MCF 10A (cell line): ENCODE measurements around the gene PET100. TPM values are rescaled to one million over a fixed set of nuclear protein-coding genes. Genes with fewer than 3 reads are reported as not detected.

Experiments
- BruUV-seq: library from RNA; stranded (reverse); fragments of 400-500 nt; replicated peaks from 2 replicates; lab custom pipeline; 2021; lab: Mats Ljungman, UMichigan
- CTCF ChIA-PET: fragments of 300-600 bp; sonication (Branson Sonifier 250); formaldehyde crosslinking; extraction: SDS; loops from one replicate; lab custom pipeline; 2021; ENCODE audit warnings: antibody characterized with exemption, inconsistent platforms; lab: Yijun Ruan, JAX
- POLR2A ChIA-PET: fragments of 300-600, 350-650 bp; sonication (Branson Sonifier 250); formaldehyde crosslinking; extraction: SDS; loops from one replicate; lab custom pipeline; 2020; ENCODE audit warnings: antibody characterized with exemption, inconsistent platforms; lab: Yijun Ruan, JAX
- DNase-seq: peaks from one replicate; pipeline ENCODE4 v3.0.0-alpha.2; 2018; ENCODE audit not compliant: unreplicated experiment
- H3K27ac Mint-ChIP-seq: one replicate; pipeline ENCODE4 v1.8.0; 2022; ENCODE audit warnings: mild to moderate bottlenecking, low read depth, mixed read lengths; ENCODE audit not compliant: unreplicated experiment
- H3K27me3 Mint-ChIP-seq: one replicate; pipeline ENCODE4 v1.8.0; 2022; ENCODE audit warnings: mixed read lengths; ENCODE audit not compliant: insufficient read depth, unreplicated experiment
- H3K36me3 Mint-ChIP-seq: one replicate; pipeline ENCODE4 v1.8.0; 2022; ENCODE audit warnings: mild to moderate bottlenecking, moderate library complexity, mixed read lengths; ENCODE audit not compliant: insufficient read depth, unreplicated experiment
- H3K4me1 Mint-ChIP-seq: one replicate; pipeline ENCODE4 v1.8.0; 2022; ENCODE audit warnings: mixed read lengths; ENCODE audit not compliant: insufficient read depth, unreplicated experiment
- H3K4me3 Mint-ChIP-seq: one replicate; pipeline ENCODE4 v1.8.0; 2022; ENCODE audit warnings: mild to moderate bottlenecking, moderate library complexity, mixed read lengths; ENCODE audit not compliant: unreplicated experiment
- H3K9me3 Mint-ChIP-seq: one replicate; pipeline ENCODE4 v1.8.0; 2022; ENCODE audit warnings: mixed read lengths; ENCODE audit not compliant: unreplicated experiment
- CTCF ChIP-seq: fragments of 200-600 bp; IDR thresholded peaks from one replicate; pipeline ENCODE4 v1.8.0; 2022; ENCODE audit warnings: antibody characterized with exemption, mild to moderate bottlenecking; ENCODE audit not compliant: unreplicated experiment
- intact Hi-C: fragments of 100-400 bp; cut with micrococcal nuclease; formaldehyde crosslinking; loops from 2 replicates; pipeline ENCODE4 v1.14.1; 2022
- total RNA-seq: library from RNA; stranded (reverse); gene quantifications from 2 replicates; pipeline ENCODE4 v1.2.3, GENCODE V29; 2022

The PET100 gene
- total RNA-seq, 1 experiment from 2014 or later = 53.9 TPM

- H3K4me1 Mint-ChIP-seq = peaks cover 23% of the 10 kb centered on the region
- peak overlapping the region; percentile 100 for H3K27ac Mint-ChIP-seq
- TSS peak; percentile 76 for BruUV-seq
- intact Hi-C loops = no loop called here
- TF ChIP-seq CTCF = no peak
- H3K36me3 Mint-ChIP-seq = peaks cover 37% of the 10 kb centered on the region
- CTCF ChIA-PET = interaction anchor here (0.9 to 1.9 kb wide), 3 partner anchors 47 to 60 kb away, joined by 3 to 10 read pairs (median 8); partner anchors contain the start of gene TRAPPC5
- H3K4me3 Mint-ChIP-seq = peak overlapping the region; percentile 95
- no peaks in the 10 kb centered on the region for H3K27me3 Mint-ChIP-seq
- POLR2A ChIA-PET = interaction anchor here (0.8 to 2.5 kb wide), 15 partner anchors 9 to 596 kb away, joined by 3 to 41 read pairs (median 4); partner anchors contain the start of genes PNPLA6, TRAPPC5 and ZNF557
- no peak for DNase-seq
- no peaks in the 10 kb centered on the region for H3K9me3 Mint-ChIP-seq
These were observed 843 bp upstream of the PET100 start for GRCh38 chr19:7628589-7629311.

GRCh38 chr19:7631577-7631976, 2.0 kb downstream of the PET100 start:
- ChIA-PET CTCF (no interaction called here), POLR2A (no interaction called here)
- Mint-ChIP-seq H3K9me3 (no peaks in the 10 kb centered on the region), H3K4me3 (no peak overlapping the region), H3K36me3 (peaks cover 27% of the 10 kb centered on the region), H3K4me1 (peaks cover 23% of the 10 kb centered on the region), H3K27me3 (no peaks in the 10 kb centered on the region), H3K27ac (no peak overlapping the region)
- BruUV-seq = no TSS peak
- no peak for TF ChIP-seq CTCF
- intact Hi-C loops = no loop called here
- DNase-seq = no peak

GRCh38 chr19:7632340-7633203, 3.0 kb downstream of the PET100 start:
- no peaks in the 10 kb centered on the region for H3K27me3 Mint-ChIP-seq
- H3K4me1 Mint-ChIP-seq = peaks cover 23% of the 10 kb centered on the region
- DNase-seq = no peak
- POLR2A ChIA-PET = no interaction called here
- no TSS peak for BruUV-seq
- intact Hi-C loops = no loop called here
- no peak overlapping the region for H3K27ac Mint-ChIP-seq
- TF ChIP-seq CTCF = no peak
- H3K4me3 Mint-ChIP-seq = no peak overlapping the region
- peaks cover 21% of the 10 kb centered on the region for H3K36me3 Mint-ChIP-seq
- CTCF ChIA-PET = interaction anchor here (1.0 to 1.1 kb wide), 2 partner anchors 48 to 64 kb away, joined by 3 read pairs; partner anchors contain the start of gene TRAPPC5
- H3K9me3 Mint-ChIP-seq = no peaks in the 10 kb centered on the region

GRCh38 chr19:7633698-7634097, 4.1 kb downstream of the PET100 start, which contains the start of gene PCP2:
PCP2 (minus strand) TSS chr19:7633719; CDS start chr19:7633457, 262 bp downstream.
- TF ChIP-seq CTCF = no peak
- Mint-ChIP-seq H3K27me3 (no peaks in the 10 kb centered on the region), H3K4me3 (no peak within 1 kb of the TSS), H3K4me1 (peaks cover 18% of the 10 kb centered on the region), H3K9me3 (no peaks in the 10 kb centered on the region), H3K27ac (no peak within 1 kb of the TSS), H3K36me3 (peaks cover 21% of the 10 kb centered on the region)
- no peak for DNase-seq
- intact Hi-C loops = no loop called here
- no TSS peak for BruUV-seq
- ChIA-PET CTCF (interaction anchor here (0.7 to 1.1 kb wide), 3 partner anchors 47 to 67 kb away, joined by 3 to 4 read pairs (median 3); partner anchors contain the start of gene TRAPPC5), POLR2A (interaction anchor here (0.7 kb wide), 1 partner anchor 241 kb away, joined by 3 read pairs; no protein-coding TSS in a partner anchor)
